Mesenchymal stem cell (in vitro differentiated cells and primary cell): ENCODE measurements around the gene NOC4L.

Experiments used
- DNase-seq: peaks from one replicate; pipeline ENCODE4 v3.0.0-alpha.2; 2013
- H2AFZ ChIP-seq: one replicate; pipeline ENCODE4 v1.6.1; 2013; ENCODE audit warnings: low read depth, mild to moderate bottlenecking, control low read depth, inconsistent platforms, low read length, moderate library complexity
- H2AK5ac ChIP-seq: 2 replicates; pipeline ENCODE4 v1.6.1; 2013; ENCODE audit warnings: low read length, moderate library complexity, mild to moderate bottlenecking, inconsistent platforms; ENCODE audit not compliant: severe bottlenecking
- H2BK120ac ChIP-seq: one replicate; pipeline ENCODE4 v1.6.1; 2013; ENCODE audit warnings: low read depth, mild to moderate bottlenecking, inconsistent platforms, low read length, moderate library complexity
- H2BK12ac ChIP-seq, 2 experiments: one replicate each; pipeline ENCODE4 v1.6.1; 2013; ENCODE audit warnings: inconsistent platforms in 2 of 2, low read length in 2 of 2, mild to moderate bottlenecking in 2 of 2, moderate library complexity in 2 of 2, control low read depth in 1 of 2
- H2BK15ac ChIP-seq: one replicate; pipeline ENCODE4 v1.6.1; 2013; ENCODE audit warnings: mild to moderate bottlenecking, low read depth, inconsistent platforms; ENCODE audit not compliant: poor library complexity, severe bottlenecking
- H2BK5ac ChIP-seq: 2 replicates; pipeline ENCODE4 v1.6.1; 2013; ENCODE audit warnings: low read depth, mild to moderate bottlenecking, low read length, control low read depth, inconsistent platforms; ENCODE audit not compliant: poor library complexity, severe bottlenecking
- H3K14ac ChIP-seq, 2 experiments: one replicate each; pipeline ENCODE4 v1.6.1; 2013; ENCODE audit warnings: inconsistent platforms in 2 of 2, low read length in 2 of 2, control low read depth in 1 of 2, mild to moderate bottlenecking in 1 of 2, moderate library complexity in 1 of 2
- H3K18ac ChIP-seq, 2 experiments: one replicate each; pipeline ENCODE4 v1.6.1; 2013; ENCODE audit warnings: inconsistent platforms in 2 of 2, low read length in 2 of 2, control low read depth in 1 of 2, low read depth in 1 of 2, mild to moderate bottlenecking in 1 of 2
- H3K23ac ChIP-seq, 2 experiments: one replicate each; pipeline ENCODE4 v1.6.1; 2013; ENCODE audit warnings: inconsistent platforms in 2 of 2, low read length in 2 of 2, mild to moderate bottlenecking in 2 of 2, moderate library complexity in 2 of 2, control low read depth in 1 of 2
- H3K27ac ChIP-seq: 2 replicates; pipeline ENCODE4 v1.5.1; 2013; ENCODE audit warnings: mild to moderate bottlenecking, moderate library complexity, low read length, control low read depth, inconsistent platforms; ENCODE audit not compliant: poor library complexity, severe bottlenecking
- H3K27me3 ChIP-seq, 2 experiments: 2 replicates each; pipeline versions ENCODE4 v1.6.1 to v1.7.0; 2013; ENCODE audit warnings: low read length in 2 of 2, mild to moderate bottlenecking in 2 of 2, moderate library complexity in 2 of 2, control low read depth in 1 of 2, inconsistent platforms in 1 of 2; ENCODE audit not compliant: control insufficient read depth in 1 of 2, insufficient read depth in 1 of 2
- H3K36me3 ChIP-seq, 2 experiments: 2 replicates each; pipeline versions ENCODE4 v1.6.1 to v1.7.0; 2013; ENCODE audit warnings: low read length in 2 of 2, control low read depth in 1 of 2, inconsistent platforms in 1 of 2, low read depth in 1 of 2, mild to moderate bottlenecking in 1 of 2; ENCODE audit not compliant: insufficient read depth in 2 of 2, control insufficient read depth in 1 of 2
- H3K4ac ChIP-seq, 2 experiments: one replicate each; pipeline ENCODE4 v1.6.1; 2013; ENCODE audit warnings: inconsistent platforms in 2 of 2, low read length in 2 of 2, mild to moderate bottlenecking in 2 of 2, moderate library complexity in 2 of 2, control low read depth in 1 of 2, low read depth in 1 of 2
- H3K4me1 ChIP-seq: 2 replicates; pipeline ENCODE4 v1.6.1; 2013; ENCODE audit warnings: low read depth, low read length, control low read depth; ENCODE audit not compliant: control insufficient read depth, insufficient read depth
- H3K4me2 ChIP-seq: 2 replicates; pipeline ENCODE4 v1.6.1; 2013; ENCODE audit warnings: low read length, mild to moderate bottlenecking, inconsistent platforms; ENCODE audit not compliant: poor library complexity, severe bottlenecking
- H3K4me3 ChIP-seq, 2 experiments: 2 replicates each; pipeline versions ENCODE4 v1.5.1 to v1.7.0; 2013; ENCODE audit warnings: low read length in 2 of 2, mild to moderate bottlenecking in 2 of 2, control low read depth in 1 of 2, low read depth in 1 of 2; ENCODE audit not compliant: insufficient read depth in 1 of 2
- H3K79me1 ChIP-seq: replicated peaks from 2 replicates; pipeline ENCODE4 v1.6.1; 2013; ENCODE audit warnings: mild to moderate bottlenecking, control low read depth, low read length, inconsistent platforms; ENCODE audit not compliant: poor library complexity, severe bottlenecking
- H3K9ac ChIP-seq: 2 replicates; pipeline ENCODE4 v1.7.0; 2013; ENCODE audit warnings: mild to moderate bottlenecking, low read length, moderate library complexity
- H3K9me3 ChIP-seq: 2 replicates; pipeline ENCODE4 v1.7.0; 2013; ENCODE audit warnings: mild to moderate bottlenecking, low read length; ENCODE audit not compliant: control insufficient read depth
- H4K8ac ChIP-seq: one replicate; pipeline ENCODE4 v1.6.1; 2013; ENCODE audit warnings: inconsistent platforms, mild to moderate bottlenecking, low read length, moderate library complexity
- H4K91ac ChIP-seq: one replicate; pipeline ENCODE4 v1.6.1; 2013; ENCODE audit warnings: mild to moderate bottlenecking, low read length, inconsistent platforms
- WGBS: methylation state at CpG from one replicate; pipeline ENCODE4 v1.1.7; 2013; ENCODE audit warnings: mixed read lengths; 5-methylcytosine and 5-hydroxymethylcytosine counted together

Gene NOC4L

DNA sequence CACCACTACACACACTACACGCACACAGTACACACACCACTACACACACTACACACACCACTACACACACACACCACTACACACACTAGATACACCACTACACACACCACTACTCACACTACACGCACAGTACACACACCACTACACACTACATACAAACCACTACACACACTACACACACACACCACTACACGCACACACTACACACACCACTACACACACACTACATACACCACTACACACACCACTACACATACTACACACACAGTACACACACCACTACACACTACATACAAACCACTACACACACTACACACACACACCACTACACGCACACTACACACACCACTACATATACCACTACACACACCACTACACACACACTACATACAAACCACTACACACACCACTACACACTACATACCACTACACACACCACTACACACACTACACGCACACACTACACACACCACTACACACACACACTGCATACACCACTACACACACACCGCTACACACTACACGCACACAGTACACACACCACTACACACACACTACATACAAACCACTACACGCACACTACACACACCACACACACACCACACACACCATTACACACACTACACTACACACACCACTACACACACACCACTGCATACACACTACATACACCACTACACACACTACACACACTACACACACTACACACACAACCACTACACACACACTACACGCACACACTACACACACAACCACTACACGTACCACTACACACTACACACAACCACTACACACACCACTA, 11.7 kb downstream of the NOC4L start:
- Histone ChIP-seq H3K9ac (no peak overlapping the region), H2AFZ (no peak overlapping the region), H2AK5ac (no peak overlapping the region), H2BK5ac (no peak overlapping the region), H4K91ac (peak overlapping the region; percentile 70), H3K27ac (no peak overlapping the region), H2BK15ac (no peak overlapping the region), H3K4me3 (no peak overlapping the region), H3K4me1 (peaks cover 8% of the 10 kb centered on the region), H3K18ac (no peak overlapping the region), H3K4me2 (no peak overlapping the region), H2BK12ac (no peak overlapping the region), H3K4ac (no peak overlapping the region), H4K8ac (no peak overlapping the region), H2BK120ac (no peak overlapping the region), H3K27me3 (peaks cover 0 to 27% of the 10 kb centered on the region in 2 experiments), H3K23ac (no peak overlapping the region), H3K9me3 (no peaks in the 10 kb centered on the region), H3K14ac (no peak overlapping the region), H3K79me1 (peaks cover 15% of the 10 kb centered on the region), H3K36me3 (peaks cover 27 to 64% of the 10 kb centered on the region in 2 experiments)
- WGBS, result 91% methylated on average over 10 of the region's 10 CpGs
- no peak for DNase-seq

DNA sequence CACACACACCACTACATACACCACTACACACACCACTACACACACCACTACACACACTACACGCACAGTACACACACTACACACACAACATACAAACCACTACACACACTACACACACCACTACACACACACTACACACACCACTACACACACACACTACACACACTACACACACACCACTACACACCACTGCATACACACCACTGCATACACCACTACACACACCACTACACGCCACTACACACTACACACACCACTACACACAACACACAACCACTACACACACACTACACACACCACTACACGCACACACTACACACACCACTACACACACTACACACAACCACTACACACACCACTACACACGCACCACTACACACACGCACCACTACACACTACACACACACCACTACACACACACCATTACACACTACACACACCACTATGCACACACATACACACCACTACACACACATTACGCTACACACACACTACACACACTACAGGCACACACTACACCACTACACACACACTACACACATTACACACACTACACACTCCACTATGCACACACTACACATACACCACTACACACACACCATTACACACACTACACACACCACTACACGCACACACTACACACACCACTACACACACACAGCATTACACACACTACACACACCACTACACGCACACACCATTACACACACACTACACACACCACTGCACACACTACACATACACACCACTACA, 12.5 kb downstream of the NOC4L start:
- peaks cover 8% of the 10 kb centered on the region for H3K4me1 ChIP-seq
- peaks cover 27 to 56% of the 10 kb centered on the region in 2 experiments for H3K36me3 ChIP-seq
- no peak overlapping the region for H3K4me3 ChIP-seq
- no peak overlapping the region for H2BK5ac ChIP-seq
- no peak overlapping the region for H2AFZ ChIP-seq
- peaks cover 0 to 33% of the 10 kb centered on the region in 2 experiments for H3K27me3 ChIP-seq
- H2AK5ac ChIP-seq, result no peak overlapping the region
- H3K18ac ChIP-seq, result no peak overlapping the region
- no peak for DNase-seq
- H3K79me1 ChIP-seq, result peaks cover 8% of the 10 kb centered on the region
- 91% methylated on average over 8 of the region's 8 CpGs for WGBS
- no peak overlapping the region for H2BK12ac ChIP-seq
- H3K23ac ChIP-seq, result no peak overlapping the region
- no peak overlapping the region for H3K14ac ChIP-seq
- no peak overlapping the region for H3K4ac ChIP-seq
- no peaks in the 10 kb centered on the region for H3K9me3 ChIP-seq
- H3K9ac ChIP-seq, result no peak overlapping the region
- no peak overlapping the region for H2BK15ac ChIP-seq
- H4K91ac ChIP-seq, result peak overlapping the region; percentile 87
- no peak overlapping the region for H3K27ac ChIP-seq
- H3K4me2 ChIP-seq, result no peak overlapping the region
- no peak overlapping the region for H2BK120ac ChIP-seq
- no peak overlapping the region for H4K8ac ChIP-seq

DNA sequence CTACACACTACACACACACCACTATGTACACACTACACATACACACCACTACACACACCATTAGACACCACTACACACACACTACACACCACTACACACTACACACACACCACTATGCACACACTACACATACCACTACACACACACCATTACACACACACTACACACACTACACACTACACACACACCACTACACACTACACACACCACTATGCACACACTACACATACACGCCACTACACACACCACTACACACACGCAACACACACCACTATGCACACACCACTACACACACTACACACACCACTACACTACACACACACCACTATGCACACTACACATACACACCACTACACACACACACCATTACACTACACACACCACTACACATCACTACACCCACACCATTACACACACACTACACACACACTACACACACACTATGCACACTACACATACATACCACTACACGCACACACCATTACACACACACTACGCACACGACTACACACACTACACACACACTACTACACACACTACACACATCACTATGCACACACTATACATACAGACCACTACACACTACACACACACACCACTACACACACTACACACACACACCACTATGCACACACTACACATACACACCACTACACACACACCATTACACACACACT, 13.6 kb downstream of the NOC4L start:
- no peak overlapping the region for H4K91ac ChIP-seq
- no peak overlapping the region for H2BK5ac ChIP-seq
- 93% methylated on average over 5 of the region's 5 CpGs for WGBS

More for the DNA sequence above, 13.6 kb downstream of the NOC4L start:
- H3K18ac ChIP-seq, result peak overlapping the region in 1 of 2 experiments; percentile 11
- no peak overlapping the region for H2AK5ac ChIP-seq
- H2BK120ac ChIP-seq, result no peak overlapping the region
- no peak for DNase-seq
- H3K27me3 ChIP-seq, result peaks cover 0 to 43% of the 10 kb centered on the region in 2 experiments
- no peaks in the 10 kb centered on the region for H3K9me3 ChIP-seq
- H2AFZ ChIP-seq, result no peak overlapping the region
- H3K4ac ChIP-seq, result no peak overlapping the region
- H3K36me3 ChIP-seq, result peaks cover 27 to 45% of the 10 kb centered on the region in 2 experiments
- no peak overlapping the region for H3K4me3 ChIP-seq
- H3K4me2 ChIP-seq, result no peak overlapping the region
- H3K23ac ChIP-seq, result no peak overlapping the region
- no peak overlapping the region for H4K8ac ChIP-seq
- H3K27ac ChIP-seq, result no peak overlapping the region
- no peak overlapping the region for H2BK15ac ChIP-seq
- peak overlapping the region in 1 of 2 experiments; percentile 30 for H3K14ac ChIP-seq
- H3K9ac ChIP-seq, result no peak overlapping the region
- peaks cover 11% of the 10 kb centered on the region for H3K4me1 ChIP-seq
- H2BK12ac ChIP-seq, result no peak overlapping the region
- H3K79me1 ChIP-seq, result peaks cover 4% of the 10 kb centered on the region
